ENCODE data around the gene HOXD4. TPM values are rescaled to one million over a fixed set of nuclear protein-coding genes. Genes with fewer than 3 reads are reported as not detected.

Gene HOXD4
- total RNA-seq, 4 donors from 2014 or later: 2.2 to 2.6 TPM; not detected in 2

DNA sequence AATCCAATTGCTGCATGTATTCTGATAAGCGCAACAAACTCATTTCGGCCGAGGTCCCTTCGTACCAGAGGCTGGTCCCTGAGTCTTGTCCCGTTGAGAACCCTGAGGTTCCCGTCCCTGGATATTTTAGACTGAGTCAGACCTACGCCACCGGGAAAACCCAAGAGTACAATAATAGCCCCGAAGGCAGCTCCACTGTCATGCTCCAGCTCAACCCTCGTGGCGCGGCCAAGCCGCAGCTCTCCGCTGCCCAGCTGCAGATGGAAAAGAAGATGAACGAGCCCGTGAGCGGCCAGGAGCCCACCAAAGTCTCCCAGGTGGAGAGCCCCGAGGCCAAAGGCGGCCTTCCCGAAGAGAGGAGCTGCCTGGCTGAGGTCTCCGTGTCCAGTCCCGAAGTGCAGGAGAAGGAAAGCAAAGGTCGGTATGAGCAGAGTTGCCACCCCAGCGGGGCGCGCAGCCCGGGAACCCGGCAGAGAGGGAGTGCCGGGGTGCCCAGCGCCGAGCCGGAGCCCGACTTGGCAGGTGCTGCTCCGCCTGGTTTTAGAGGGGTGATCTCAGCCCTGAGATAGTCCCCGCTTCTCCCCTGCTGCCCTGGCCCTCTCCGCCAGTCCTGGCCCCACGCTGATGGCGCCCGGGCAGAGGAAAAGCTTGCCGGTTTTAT, 34.1 kb upstream of the HOXD4 start:
- H3K4me3 ChIP-seq (ENCODE audit: low read depth, poor library complexity, severe bottlenecking): no peak overlapping the region
- intact Hi-C loops (cut with DNase I; ENCODE audit: low total_unique reads): no loop called here
- peak in 1 of 2 donors; percentile 74 for DNase-seq (ENCODE audit: low spot score in 2 of 2)
- TF ChIP-seq POLR2A (IDR thresholded peaks at IDR 0.05): no peak
- TF ChIP-seq, protein P1, sequence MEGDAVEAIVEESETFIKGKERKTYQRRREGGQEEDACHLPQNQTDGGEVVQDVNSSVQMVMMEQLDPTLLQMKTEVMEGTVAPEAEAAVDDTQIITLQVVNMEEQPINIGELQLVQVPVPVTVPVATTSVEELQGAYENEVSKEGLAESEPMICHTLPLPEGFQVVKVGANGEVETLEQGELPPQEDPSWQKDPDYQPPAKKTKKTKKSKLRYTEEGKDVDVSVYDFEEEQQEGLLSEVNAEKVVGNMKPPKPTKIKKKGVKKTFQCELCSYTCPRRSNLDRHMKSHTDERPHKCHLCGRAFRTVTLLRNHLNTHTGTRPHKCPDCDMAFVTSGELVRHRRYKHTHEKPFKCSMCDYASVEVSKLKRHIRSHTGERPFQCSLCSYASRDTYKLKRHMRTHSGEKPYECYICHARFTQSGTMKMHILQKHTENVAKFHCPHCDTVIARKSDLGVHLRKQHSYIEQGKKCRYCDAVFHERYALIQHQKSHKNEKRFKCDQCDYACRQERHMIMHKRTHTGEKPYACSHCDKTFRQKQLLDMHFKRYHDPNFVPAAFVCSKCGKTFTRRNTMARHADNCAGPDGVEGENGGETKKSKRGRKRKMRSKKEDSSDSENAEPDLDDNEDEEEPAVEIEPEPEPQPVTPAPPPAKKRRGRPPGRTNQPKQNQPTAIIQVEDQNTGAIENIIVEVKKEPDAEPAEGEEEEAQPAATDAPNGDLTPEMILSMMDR (IDR thresholded peaks at IDR 0.05): no peak
- WGBS, 2 donors: 15 to 16% methylated on average over 29 to 34 of the region's 40 CpGs

DNA sequence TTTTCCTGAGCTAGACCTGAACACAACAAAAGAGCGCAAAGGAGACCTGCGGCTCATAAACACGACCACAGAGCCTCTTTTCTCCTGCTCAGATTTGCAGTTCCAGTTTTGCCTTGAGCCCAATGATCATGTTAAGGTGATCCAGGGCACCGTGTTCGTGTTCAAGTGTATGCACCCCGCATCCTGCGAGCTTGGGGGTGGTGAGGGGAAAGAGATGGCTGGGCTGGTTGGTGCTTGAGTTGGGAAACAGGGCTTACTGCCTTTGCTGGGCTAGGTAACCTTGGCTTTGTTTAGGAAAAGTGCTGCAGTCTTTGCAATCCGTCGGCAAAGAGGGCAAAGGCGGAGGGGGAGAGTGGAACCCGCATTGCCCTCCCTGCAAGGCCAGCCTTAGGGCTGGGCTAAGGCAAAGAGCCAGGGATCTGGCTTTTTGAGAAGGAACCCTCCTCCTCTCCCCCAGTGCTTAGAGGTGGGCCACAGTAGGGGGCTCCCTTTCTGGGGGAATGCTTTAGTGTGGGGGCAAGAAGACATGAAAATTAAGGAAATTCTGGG, 33.5 kb upstream of the HOXD4 start:
- peak in 1 of 2 donors; percentile 56 for DNase-seq (ENCODE audit: low spot score in 2 of 2)
- H3K4me3 ChIP-seq (ENCODE audit: low read depth, poor library complexity, severe bottlenecking): no peak overlapping the region
- intact Hi-C loops (cut with DNase I; ENCODE audit: low total_unique reads): no loop called here
- WGBS, 2 donors: 14 to 29% methylated on average over 11 of the region's 11 CpGs
- TF ChIP-seq, protein P1 (IDR thresholded peaks at IDR 0.05): no peak
- no peak for TF ChIP-seq POLR2A (IDR thresholded peaks at IDR 0.05)

DNA sequence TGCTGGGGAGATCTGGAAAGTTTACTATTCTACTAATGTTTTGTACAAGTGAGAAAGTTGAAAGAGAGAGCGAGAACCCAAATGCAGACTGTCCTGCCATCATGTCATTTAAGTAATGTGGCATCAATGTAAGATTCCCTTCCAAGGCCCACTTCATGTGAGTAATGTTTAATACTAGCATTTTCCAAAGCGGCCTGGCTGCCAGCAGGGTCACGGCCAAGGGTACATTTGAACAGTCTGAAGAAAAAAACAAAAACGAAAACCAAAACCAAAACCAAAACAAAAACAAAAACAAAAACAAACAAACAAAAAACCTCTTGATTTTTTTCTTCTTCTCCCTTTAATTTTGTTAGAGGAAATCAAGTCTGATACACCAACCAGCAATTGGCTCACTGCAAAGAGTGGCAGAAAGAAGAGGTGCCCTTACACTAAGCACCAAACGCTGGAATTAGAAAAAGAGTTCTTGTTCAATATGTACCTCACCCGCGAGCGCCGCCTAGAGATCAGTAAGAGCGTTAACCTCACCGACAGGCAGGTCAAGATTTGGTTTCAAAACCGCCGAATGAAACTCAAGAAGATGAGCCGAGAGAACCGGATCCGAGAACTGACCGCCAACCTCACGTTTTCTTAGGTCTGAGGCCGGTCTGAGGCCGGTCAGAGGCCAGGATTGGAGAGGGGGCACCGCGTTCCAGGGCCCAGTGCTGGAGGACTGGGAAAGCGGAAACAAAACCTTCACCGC, 32.6 kb upstream of the HOXD4 start:
- no peak for TF ChIP-seq POLR2A (IDR thresholded peaks at IDR 0.05)
- TF ChIP-seq, protein P1 (IDR thresholded peaks at IDR 0.05): no peak
- DNase-seq (ENCODE audit: low spot score in 2 of 2): peak in 1 of 2 donors; percentile 90
- intact Hi-C loops (cut with DNase I; ENCODE audit: low total_unique reads): no loop called here
- no peak overlapping the region for H3K4me3 ChIP-seq (ENCODE audit: low read depth, poor library complexity, severe bottlenecking)
- WGBS, 2 donors: 21 to 33% methylated on average over 24 of the region's 24 CpGs

DNA sequence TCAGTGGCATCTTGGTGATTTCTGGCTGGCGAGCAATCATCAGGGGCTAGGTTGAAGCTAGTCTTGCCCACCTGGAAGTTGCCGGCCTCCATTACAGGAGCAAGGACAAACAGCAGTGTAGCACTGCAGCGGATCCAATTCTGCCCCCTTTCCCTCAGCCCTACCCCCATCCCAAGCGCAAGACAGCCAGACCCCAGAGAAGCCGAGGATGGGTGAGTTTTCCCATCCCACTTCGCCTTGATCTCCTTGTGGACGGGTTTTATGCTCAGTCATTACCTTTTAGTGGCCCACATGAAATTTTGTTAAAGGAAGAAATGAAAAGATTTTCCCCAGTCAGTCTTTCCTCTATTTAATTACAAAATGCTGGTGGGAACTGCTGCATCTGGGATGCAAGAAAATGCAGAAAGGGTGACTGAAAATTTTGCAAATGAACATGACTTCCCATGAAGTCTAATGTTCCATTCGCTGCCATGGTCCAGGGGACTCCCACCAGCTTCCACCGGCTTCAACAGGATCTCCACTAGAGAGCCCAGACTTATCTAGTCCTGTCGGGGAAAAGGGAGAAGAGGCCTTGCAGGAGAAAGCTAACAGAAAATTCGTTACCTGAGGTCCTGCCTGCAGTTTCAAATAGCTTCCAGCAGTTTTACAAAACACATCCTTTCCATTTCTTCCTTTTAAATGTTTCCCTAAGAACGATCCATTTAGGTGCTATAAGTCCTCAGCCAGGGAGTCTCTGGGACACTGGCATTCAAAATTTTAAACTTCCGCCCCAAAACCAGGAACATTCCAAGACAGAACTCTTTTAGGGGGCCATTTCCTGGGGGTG, 30.8 kb upstream of the HOXD4 start:
- intact Hi-C loops (cut with DNase I; ENCODE audit: low total_unique reads): loop anchor here (5.0 to 10.0 kb wide), 2 partner anchors 517 to 1034 kb away; no protein-coding TSS in a partner anchor
- H3K4me3 ChIP-seq (ENCODE audit: low read depth, poor library complexity, severe bottlenecking): no peak overlapping the region
- TF ChIP-seq, protein P1 (IDR thresholded peaks at IDR 0.05): no peak
- TF ChIP-seq POLR2A (IDR thresholded peaks at IDR 0.05): no peak
- WGBS, 2 donors: 44 to 49% methylated on average over 13 of the region's 13 CpGs
- DNase-seq (ENCODE audit: low spot score in 2 of 2): peak in 1 of 2 donors; percentile 68

DNA sequence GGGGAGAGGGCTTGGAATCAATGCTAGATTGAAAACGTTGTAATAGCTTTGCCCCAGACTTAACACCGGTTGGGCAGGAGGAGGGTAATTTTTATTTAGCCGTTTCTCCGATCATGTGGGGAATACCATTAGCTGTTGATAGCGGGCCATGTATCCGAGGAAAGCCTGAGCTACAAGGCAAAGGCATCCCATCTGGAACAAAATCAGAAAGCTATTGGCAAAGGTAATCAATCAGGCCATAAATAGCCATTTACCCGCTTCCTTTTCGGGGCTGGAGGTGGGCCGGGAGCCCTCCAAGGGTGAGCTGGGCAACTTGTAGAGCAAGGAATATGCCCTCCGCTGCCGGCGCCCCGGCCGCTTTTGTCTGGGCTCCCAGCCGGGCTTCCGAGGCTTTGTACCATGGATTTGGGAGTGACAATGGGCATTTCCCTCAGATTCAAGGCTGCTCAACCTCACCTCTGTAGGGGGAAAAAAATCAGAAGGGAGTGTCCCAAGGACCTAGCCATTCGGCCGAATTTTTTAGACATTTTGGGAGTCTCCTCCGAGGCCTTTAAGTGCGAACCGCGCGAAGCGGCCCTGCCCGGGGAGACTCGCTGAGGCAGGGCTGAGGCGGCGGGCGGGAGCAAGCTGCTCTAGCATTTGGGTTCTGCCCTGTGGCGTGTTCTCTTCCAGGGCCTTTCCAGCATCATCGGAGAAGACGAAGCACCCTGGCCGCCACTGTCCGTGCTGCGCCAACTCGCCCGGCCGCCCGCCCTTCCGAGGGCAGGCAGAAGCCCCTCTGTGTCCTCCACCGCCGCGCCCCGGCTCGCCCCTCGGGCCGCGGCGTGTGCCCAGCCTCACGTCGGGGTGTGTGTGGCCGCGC, 29.9 kb upstream of the HOXD4 start:
- 25 to 26% methylated on average over 44 to 53 of the region's 53 CpGs for WGBS, 2 donors
- H3K4me3 ChIP-seq (ENCODE audit: low read depth, poor library complexity, severe bottlenecking): no peak overlapping the region
- TF ChIP-seq, protein P1 (IDR thresholded peaks at IDR 0.05): no peak
- no peak for TF ChIP-seq POLR2A (IDR thresholded peaks at IDR 0.05)
- DNase-seq (ENCODE audit: low spot score in 2 of 2): peak in 1 of 2 donors; percentile 74
- intact Hi-C loops (cut with DNase I; ENCODE audit: low total_unique reads): loop anchor here (5.0 to 10.0 kb wide), 2 partner anchors 516 to 1033 kb away; no protein-coding TSS in a partner anchor

Data from lower leg skin (tissue), 4 donors.